CD4-positive, alpha-beta T cell (primary cell): Measurements from ENCODE around the gene STK11. TPM values are rescaled to one million over a fixed set of nuclear protein-coding genes. Genes with fewer than 3 reads are reported as not detected.
"Not testable (repeated sequence)": the region's sequence is repeated elsewhere in the genome, so short reads cannot be mapped to it uniquely, and the experiment has no call there.

Experiments used
- ATAC-seq: fragments of 200-7000 bp; cut with Tn5 transposase; one replicate; pipeline ENCODE4 v1.10.0; 2022; ENCODE audit warnings: mild to moderate bottlenecking; ENCODE audit not compliant: poor library complexity
- CTCF ChIA-PET: fragments of 350-600 bp; sonication (Branson Sonifier 250); formaldehyde crosslinking; loops from one replicate; lab custom pipeline; 2021; ENCODE audit warnings: antibody characterized with exemption, inconsistent platforms; lab: Charles Lee
- POLR2A ChIA-PET: fragments of 350-600 bp; sonication (Branson Sonifier 250); formaldehyde crosslinking; loops from one replicate; lab custom pipeline; 2021; ENCODE audit warnings: antibody characterized with exemption, inconsistent platforms; lab: Charles Lee
- DNase-seq, 14 experiments: peaks; one replicate each; pipeline ENCODE4 v3.0.0-alpha.2; 2013 to 2020; ENCODE audit warnings: mixed read lengths in 2 of 14
- H3K27ac ChIP-seq, 2 donors: one replicate each; pipeline versions ENCODE4 v1.5.1 to v1.7.0; 2013; ENCODE audit warnings: low read length in 2 of 2, low read depth in 1 of 2, mild to moderate bottlenecking in 1 of 2
- H3K27me3 ChIP-seq, 2 experiments: 1 replicate in 1 of 2; 2 replicates in 1 of 2; pipeline versions ENCODE4 v1.6.1 to v1.7.0; 2013; ENCODE audit warnings: low read length in 2 of 2, control low read depth in 1 of 2, mild to moderate bottlenecking in 1 of 2, moderate library complexity in 1 of 2; ENCODE audit not compliant: insufficient read depth in 2 of 2, control insufficient read depth in 1 of 2
- H3K36me3 ChIP-seq: one replicate; pipeline ENCODE4 v1.6.1; 2013; ENCODE audit warnings: low read length, control low read depth; ENCODE audit not compliant: insufficient read depth
- H3K4me1 ChIP-seq: one replicate; pipeline ENCODE4 v1.6.1; 2013; ENCODE audit warnings: low read length, control low read depth; ENCODE audit not compliant: insufficient read depth
- H3K4me3 ChIP-seq: one replicate; pipeline ENCODE4 v1.5.1; 2013; ENCODE audit warnings: mild to moderate bottlenecking, low read length, moderate library complexity
- H3K9me3 ChIP-seq, 2 experiments: 1 replicate in 1 of 2; 2 replicates in 1 of 2; pipeline versions ENCODE4 v1.6.1 to v1.7.0; 2013; ENCODE audit warnings: low read length in 2 of 2, mild to moderate bottlenecking in 2 of 2, control low read depth in 1 of 2, moderate library complexity in 1 of 2; ENCODE audit not compliant: control insufficient read depth in 1 of 2, insufficient read depth in 1 of 2
- H3K27ac Mint-ChIP-seq: one replicate; pipeline ENCODE4 v1.8.0; 2020; ENCODE audit warnings: mixed read lengths
- H3K27me3 Mint-ChIP-seq: one replicate; pipeline ENCODE4 v1.8.0; 2021; ENCODE audit warnings: mixed read lengths
- H3K36me3 Mint-ChIP-seq: one replicate; pipeline ENCODE4 v1.8.0; 2021; ENCODE audit warnings: low read depth, mixed read lengths
- H3K4me1 Mint-ChIP-seq: one replicate; pipeline ENCODE4 v1.8.0; 2021; ENCODE audit warnings: low read depth, mixed read lengths
- H3K4me3 Mint-ChIP-seq: one replicate; pipeline ENCODE4 v1.8.0; 2020; ENCODE audit warnings: mild to moderate bottlenecking, mixed read lengths
- H3K9me3 Mint-ChIP-seq: one replicate; pipeline ENCODE4 v1.8.0; 2020; ENCODE audit warnings: mixed read lengths
- CTCF ChIP-seq: fragments of 200-600 bp; IDR thresholded peaks from one replicate; pipeline ENCODE4 v1.8.0; 2022; ENCODE audit warnings: antibody characterized with exemption, mild to moderate bottlenecking
- intact Hi-C, 2 experiments: fragments of 100-400 bp; cut with DNase I in 1 of 2; cut with micrococcal nuclease in 1 of 2; formaldehyde crosslinking; loops; one replicate each; pipeline versions ENCODE4 v1.15.1 to v1.9.0; 2023 to 2025; cut with DNase I, micrococcal nuclease
- total RNA-seq, 174 experiments: library from RNA in 2 of 174; stranded (reverse) in 2 of 174; gene quantifications; one replicate each; pipeline ENCODE4 v1.2.3 and lab custom pipeline; 2021 to 2026

Gene STK11
- total RNA-seq, 2 experiments from 2014 or later, result 49.7 to 53.0 TPM

GRCh38 chr19:1206150-1206863 lies 729 bp downstream of the STK11 start:
- CTCF ChIA-PET, result no interaction called here
- Mint-ChIP-seq H3K9me3 (no peaks in the 10 kb centered on the region), H3K36me3 (peaks cover 13% of the 10 kb centered on the region), H3K4me1 (peaks cover 31% of the 10 kb centered on the region), H3K27ac (peak overlapping the region; percentile 93), H3K27me3 (no peaks in the 10 kb centered on the region), H3K4me3 (peak overlapping the region; percentile 98)
- intact Hi-C loops, result no loop called here
- POLR2A ChIA-PET, result interaction anchor here (0.8 to 0.9 kb wide), 2 partner anchors 10 to 11 kb away, joined by 3 to 5 read pairs; no protein-coding TSS in a partner anchor
- H3K4me3 ChIP-seq, result peak overlapping the region; percentile 88
- peaks cover 8% of the 10 kb centered on the region for H3K36me3 ChIP-seq
- H3K9me3 ChIP-seq, result no peaks in the 10 kb centered on the region
- no peaks in the 10 kb centered on the region for H3K27me3 ChIP-seq
- peak overlapping the region; percentile 1 to 52 for H3K27ac ChIP-seq
- TF ChIP-seq CTCF, result no peak
- ATAC-seq (no peak), DNase-seq (peak in 2 of 14 experiments; percentile 35 to 50)
- H3K4me1 ChIP-seq, result peaks cover 73% of the 10 kb centered on the region

GRCh38 chr19:1206864-1207450 lies 1.4 kb downstream of the STK11 start:
- no peak for ATAC-seq
- Histone ChIP-seq H3K27me3 (no peaks in the 10 kb centered on the region), H3K27ac (peak overlapping the region; percentile 1 to 52), H3K36me3 (peaks cover 14% of the 10 kb centered on the region), H3K4me1 (peaks cover 79% of the 10 kb centered on the region), H3K4me3 (peak overlapping the region; percentile 88), H3K9me3 (no peaks in the 10 kb centered on the region)
- ChIA-PET POLR2A (interaction anchor here (0.8 to 0.9 kb wide), 2 partner anchors 9 to 10 kb away, joined by 3 to 5 read pairs; no protein-coding TSS in a partner anchor), CTCF (no interaction called here)
- peak overlapping the region; percentile 98 for H3K4me3 Mint-ChIP-seq
- peaks cover 35% of the 10 kb centered on the region for H3K4me1 Mint-ChIP-seq
- no peak for TF ChIP-seq CTCF
- intact Hi-C loops, result no loop called here
- peak overlapping the region; percentile 93 for H3K27ac Mint-ChIP-seq
- DNase-seq, result peak in 9 of 14 experiments; percentile 14 to 67 (median 43)
- no peaks in the 10 kb centered on the region for H3K9me3 Mint-ChIP-seq
- peaks cover 17% of the 10 kb centered on the region for H3K36me3 Mint-ChIP-seq
- H3K27me3 Mint-ChIP-seq, result no peaks in the 10 kb centered on the region

- H3K27ac ChIP-seq, H3K9me3 Mint-ChIP-seq, H3K9me3 ChIP-seq, H3K27me3 ChIP-seq, H3K4me3 ChIP-seq, intact Hi-C loops, DNase-seq, POLR2A ChIA-PET, CTCF ChIA-PET, H3K27ac Mint-ChIP-seq, ATAC-seq, H3K27me3 Mint-ChIP-seq: not testable (repeated sequence)
- Mint-ChIP-seq H3K4me3 (peak overlapping the region; percentile 7), H3K4me1 (peaks cover 34% of the 10 kb centered on the region), H3K36me3 (peaks cover 24% of the 10 kb centered on the region)
- Histone ChIP-seq H3K36me3 (peaks cover 18% of the 10 kb centered on the region), H3K4me1 (peaks cover 83% of the 10 kb centered on the region)
These were observed 3.3 kb downstream of the STK11 start for GRCh38 chr19:1208830-1209229.
